ENCODE results near the gene LCN15. TPM values are rescaled to one million over a fixed set of nuclear protein-coding genes. Genes with fewer than 3 reads are reported as not detected.

Gene LCN15
- total and polyA plus RNA-seq, 2 of the 13 experiments (the other 11 are each of a cell fraction or from before 2014, with no cell fraction given), result 1.3 to 53.7 TPM

- peak; percentile 100 for TF ChIP-seq AKAP8 (CRISPR knock-in tag; IDR thresholded peaks at IDR 0.05)
- no peak for TF ChIP-seq ZNF597 (CRISPR knock-in tag; IDR thresholded peaks at IDR 0.05)
- TF ChIP-seq ZNF550 (CRISPR knock-in tag; IDR thresholded peaks at IDR 0.05; ENCODE audit: borderline replicate concordance), result no peak
- no peak for TF ChIP-seq RNF2 (conservative IDR thresholded peaks at IDR 0.05; ENCODE audit: low read depth)
- TF ChIP-seq ZNF577 (CRISPR knock-in tag; IDR thresholded peaks at IDR 0.05; ENCODE audit: borderline replicate concordance, low read depth), result no peak
- no peak for TF ChIP-seq ZNF337 (CRISPR knock-in tag; IDR thresholded peaks at IDR 0.05; ENCODE audit: borderline replicate concordance, low read depth)
- peak; percentile 45; the same call in 1 of the 2 replicates for TF ChIP-seq ZMYM4 (CRISPR knock-in tag; IDR thresholded peaks at IDR 0.05)
- no peak for TF ChIP-seq ZNF33B (CRISPR knock-in tag; IDR thresholded peaks at IDR 0.05)
- TF ChIP-seq ZNF124 (CRISPR knock-in tag; IDR thresholded peaks at IDR 0.05), result peak; percentile 64; the same call in 1 of the 2 replicates
- peak; percentile 14; the same call in 1 of the 2 replicates for TF ChIP-seq KDM5B (CRISPR knock-in tag; IDR thresholded peaks at IDR 0.05; ENCODE audit: borderline replicate concordance)
- TF ChIP-seq AGO2 (optimal IDR thresholded peaks at IDR 0.05; ENCODE audit: low read depth, low read length), result peak; percentile 94
- no peak for TF ChIP-seq NR1H2 (CRISPR knock-in tag; IDR thresholded peaks at IDR 0.05; ENCODE audit: borderline replicate concordance, low read depth)
- TF ChIP-seq ZBTB42 (CRISPR knock-in tag; IDR thresholded peaks at IDR 0.05), result peak; percentile 71; the same call in 1 of the 2 replicates
- no peak for TF ChIP-seq TCF12 (IDR thresholded peaks at IDR 0.05)
- peak; percentile 84 for TF ChIP-seq TCF12 (CRISPR knock-in tag; IDR thresholded peaks at IDR 0.05)
- no peak; the same call in 1 of the 2 replicates for TF ChIP-seq SRY (CRISPR knock-in tag; IDR thresholded peaks at IDR 0.05)
- 0 out of 2 replicates have a peak, but pooled peaks have one; percentile 41 for TF ChIP-seq HNF1A (IDR thresholded peaks at IDR 0.05; ENCODE audit: low read depth)
- peak; percentile 70; the same call in 1 of the 2 replicates for TF ChIP-seq HNF1A (CRISPR knock-in tag; IDR thresholded peaks at IDR 0.05; ENCODE audit: borderline replicate concordance)
Observed at GRCh38 chr9:136799079-136799853, 34.9 kb upstream of the LCN15 start (continued).
